GM12878 (cell line): Measurements from ENCODE around the gene RBM44. TPM values are rescaled to one million over a fixed set of nuclear protein-coding genes. Genes with fewer than 3 reads are reported as not detected.

Experiments
- ATAC-seq: fragments of 200-7000 bp; cut with Tn5 transposase; 3 replicates; pipeline ENCODE4 v1.9.1; 2020; ENCODE audit warnings: mild to moderate bottlenecking, moderate library complexity
- BruUV-seq: library from RNA; stranded (reverse); fragments of 400-500 nt; replicated peaks from 2 replicates; lab custom pipeline; 2021; lab: Mats Ljungman, UMichigan
- CTCF ChIA-PET: fragments of 300-600 bp; sonication (Branson Sonifier 250); formaldehyde crosslinking; extraction: SDS; loops from one replicate; lab custom pipeline; 2021; ENCODE audit warnings: inconsistent platforms; lab: Yijun Ruan, JAX
- POLR2A ChIA-PET: fragments of 350-600 bp; formaldehyde crosslinking; extraction: SDS; loops from one replicate; lab custom pipeline; 2021; ENCODE audit warnings: inconsistent platforms; lab: Charles Lee
- RAD21 ChIA-PET: fragments of 300-600 bp; sonication (Branson Sonifier 250); formaldehyde crosslinking; loops from one replicate; lab custom pipeline; 2023; ENCODE audit warnings: antibody characterized with exemption; ENCODE audit not compliant: unreplicated experiment; lab: Charles Lee
- SMC1A ChIA-PET: fragments of 300-600 bp; sonication (Branson Sonifier 250); formaldehyde crosslinking; loops from one replicate; lab custom pipeline; 2023; ENCODE audit not compliant: unreplicated experiment, uncharacterized antibody; lab: Charles Lee
- DNase-seq: peaks from one replicate; pipeline ENCODE4 v3.0.0-alpha.2; 2011; ENCODE audit warnings: low read depth, low spot score
- FAIRE-seq: peaks from 3 replicates; lab custom pipeline; 2011; peaks lifted over from hg19 to GRCh38; lab: Jason Lieb, UNC
- H2AFZ ChIP-seq: 2 replicates; pipeline ENCODE4 v1.6.0; 2011; ENCODE audit warnings: low read depth, low read length, control low read depth; ENCODE audit not compliant: control insufficient read depth
- H3K27ac ChIP-seq: 2 replicates; pipeline ENCODE4 v1.5.1; 2011; ENCODE audit warnings: control low read depth; ENCODE audit not compliant: control insufficient read depth, insufficient read depth
- H3K27me3 ChIP-seq, 2 experiments: replicated peaks in 1 of 2; 2 replicates each; pipeline versions ENCODE4 v1.6.0 to v1.6.1; 2011; ENCODE audit warnings: low read length in 1 of 2; ENCODE audit not compliant: control insufficient read depth in 2 of 2, insufficient read depth in 2 of 2
- H3K36me3 ChIP-seq, 2 experiments: 2 replicates each; pipeline ENCODE4 v1.5.1; 2011; ENCODE audit warnings: low read length in 1 of 2; ENCODE audit not compliant: control insufficient read depth in 2 of 2, insufficient read depth in 2 of 2
- H3K4me1 ChIP-seq: 2 replicates; pipeline ENCODE4 v1.6.1; 2011; ENCODE audit warnings: mild to moderate bottlenecking, low read length, moderate library complexity, mixed read lengths; ENCODE audit not compliant: control insufficient read depth, insufficient read depth
- H3K4me2 ChIP-seq: 2 replicates; pipeline ENCODE4 v1.6.0; 2011; ENCODE audit warnings: control low read depth; ENCODE audit not compliant: control insufficient read depth, insufficient read depth
- H3K4me3 ChIP-seq: fragments of 200-600 bp; sonication (generic); 2 replicates; pipeline ENCODE4 v1.5.1; 2016
- H3K79me2 ChIP-seq: 2 replicates; pipeline ENCODE4 v1.6.0; 2011; ENCODE audit warnings: low read length; ENCODE audit not compliant: control insufficient read depth, insufficient read depth
- H3K9ac ChIP-seq: 2 replicates; pipeline ENCODE4 v1.8.0; 2011; ENCODE audit warnings: low read length, control low read depth, mixed read lengths; ENCODE audit not compliant: control insufficient read depth, insufficient read depth
- H3K9me3 ChIP-seq: replicated peaks from 3 replicates; pipeline ENCODE4 v1.5.1; 2011; ENCODE audit warnings: mild to moderate bottlenecking, low read length; ENCODE audit not compliant: control insufficient read depth, insufficient read depth
- H4K20me1 ChIP-seq: 2 replicates; pipeline ENCODE4 v1.6.0; 2011; ENCODE audit not compliant: control insufficient read depth, insufficient read depth
- BCL11A ChIP-seq: IDR thresholded peaks from 2 replicates; pipeline ENCODE4 v1.6.1; 2011; ENCODE audit warnings: low read depth, low read length
- HDAC6 ChIP-seq: fragments of 200-600 bp; sonication (generic); IDR thresholded peaks from one replicate; pipeline ENCODE4 v1.8.0; 2017; ENCODE audit warnings: antibody characterized with exemption; ENCODE audit not compliant: unreplicated experiment
- IRF3 ChIP-seq: fragments of 450-650 bp; IDR thresholded peaks from 2 replicates; pipeline ENCODE4 v1.6.1; 2014; ENCODE audit warnings: mild to moderate bottlenecking
- JUND ChIP-seq: IDR thresholded peaks from 2 replicates; pipeline ENCODE4 v1.6.1; 2012; ENCODE audit warnings: low read depth, mild to moderate bottlenecking, low read length, improper control_type of control experiment, moderate library complexity
- MYB ChIP-seq: fragments of 150-350 bp; IDR thresholded peaks from 2 replicates; pipeline ENCODE4 v1.6.1; 2014; ENCODE audit warnings: mild to moderate bottlenecking, low read depth, low read length, borderline replicate concordance
- MYC ChIP-seq: IDR thresholded peaks from 2 replicates; pipeline ENCODE4 v1.6.1; 2011; ENCODE audit warnings: mild to moderate bottlenecking, low read length, moderate library complexity, inconsistent platforms; ENCODE audit not compliant: insufficient read depth, insufficient replicate concordance, insufficient read length, severe bottlenecking
- NFYB ChIP-seq: IDR thresholded peaks from 2 replicates; pipeline ENCODE4 v1.6.1; 2011; ENCODE audit warnings: low read depth, mild to moderate bottlenecking, low read length, improper control_type of control experiment, moderate library complexity; ENCODE audit not compliant: insufficient read depth
- PRDM15 ChIP-seq: fragments of 450-650 bp; formaldehyde crosslinking; IDR thresholded peaks from 2 replicates; pipeline ENCODE4 v1.4.0; 2020; ENCODE audit warnings: mild to moderate bottlenecking, moderate library complexity
- SIN3A ChIP-seq: IDR thresholded peaks from 2 replicates; pipeline ENCODE4 v1.6.1; 2012; ENCODE audit warnings: low read depth, low read length, improper control_type of control experiment
- SIX5 ChIP-seq: IDR thresholded peaks from 2 replicates; pipeline ENCODE4 v1.6.1; 2011; ENCODE audit warnings: mild to moderate bottlenecking, low read depth, low read length, moderate library complexity; ENCODE audit not compliant: severe bottlenecking
- SMAD1 ChIP-seq: fragments of 450-650 bp; IDR thresholded peaks from 2 replicates; pipeline ENCODE4 v1.6.1; 2018; ENCODE audit warnings: mild to moderate bottlenecking, low read depth; ENCODE audit not compliant: partially characterized antibody
- SUPT20H ChIP-seq: IDR thresholded peaks from 2 replicates; pipeline ENCODE4 v1.6.1; 2011; ENCODE audit warnings: low read depth, mild to moderate bottlenecking, low read length, moderate library complexity, borderline replicate concordance; ENCODE audit not compliant: control insufficient read depth
- WRNIP1 ChIP-seq: IDR thresholded peaks from 2 replicates; pipeline ENCODE4 v1.6.1; 2011; ENCODE audit warnings: low read depth, low read length, improper control_type of control experiment, borderline replicate concordance
- ZBTB40 ChIP-seq: fragments of 450-650 bp; IDR thresholded peaks from 2 replicates; pipeline ENCODE4 v1.6.1; 2016; ENCODE audit warnings: mild to moderate bottlenecking, moderate library complexity, borderline replicate concordance
- WGBS: methylation state at CpG from one replicate; pipeline ENCODE4 v1.1.6; 2016; ENCODE audit warnings: low lambda C conversion rate; ENCODE audit not compliant: insufficient replicate concordance, insufficient coverage; ENCODE audit errors: missing lambda C conversion rate; 5-methylcytosine and 5-hydroxymethylcytosine counted together
- in situ Hi-C: fragments of 300-500 bp; cut with MboI; formaldehyde crosslinking; loops from 9 replicates; pipeline ENCODE4 v1.14.3; 2018; ENCODE audit warnings: mixed read lengths
- intact Hi-C: fragments of 100-400 bp; cut with micrococcal nuclease; formaldehyde crosslinking; loops from one replicate; pipeline ENCODE4 v1.14.2; 2022; ENCODE audit not compliant: unreplicated experiment
- polyA plus RNA-seq, 11 experiments: library from polyadenylated mRNA; depleted of rRNA in 4 of 11; unstranded in 6 of 11; stranded (reverse) in 5 of 11; fragments of >200 nt; fragmentation: Nextera tagmentation in 4 of 11; fragmentation: Illumina TruSeq in 1 of 11; extraction: Ambion mirVana in 4 of 11; extraction: Trizol in 1 of 11; gene quantifications; 1 replicate in 1 of 11; 2 replicates in 10 of 11; pipeline versions ENCODE4 v1.2.1 to v1.2.3, GENCODE V29; 2011 to 2016; ENCODE audit warnings: inconsistent platforms in 2 of 11, missing spikeins in 2 of 11, low read depth in 1 of 11
- total RNA-seq, 4 experiments: library from RNA; depleted of rRNA in 3 of 4; stranded (reverse); fragments of >200 nt in 3 of 4; fragmentation: Illumina TruSeq in 1 of 4; extraction: Trizol in 1 of 4; gene quantifications; 2 replicates each; pipeline versions ENCODE4 v1.2.1 to v1.2.3, GENCODE V29; 2013 to 2021

Gene RBM44
- total and polyA plus RNA-seq, 10 of the 15 experiments (the other 5 are each of a cell fraction or from before 2014, with no cell fraction given) = 0.14 to 1.4 (median 0.62) TPM; not detected in 1

- H3K27ac ChIP-seq = peak overlapping the region; percentile 88
- peak; percentile 94 for FAIRE-seq
- no peaks in the 10 kb centered on the region for H3K79me2 ChIP-seq
- WGBS = 3% methylated on average over 5 of the region's 5 CpGs
- no peak overlapping the region for H2AFZ ChIP-seq
- intact Hi-C loops = loop anchor here (2.0 kb wide), 1 partner anchor 58 kb away; no protein-coding TSS in a partner anchor
- H3K9me3 ChIP-seq = peaks cover 6% of the 10 kb centered on the region; the same call in 2 of the 3 replicates
- peak overlapping the region; percentile 46; the same call in 1 of the 2 replicates for H3K9ac ChIP-seq
- no peaks in the 10 kb centered on the region for H3K27me3 ChIP-seq
- ChIA-PET SMC1A (interaction anchor here (0.9 to 2.8 kb wide), 12 partner anchors 10 to 181 kb away, joined by 3 to 14 read pairs (median 4); no protein-coding TSS in a partner anchor), RAD21 (interaction anchor here (1.0 to 2.3 kb wide), 8 partner anchors 52 to 246 kb away, joined by 3 to 8 read pairs (median 6); no protein-coding TSS in a partner anchor), CTCF (interaction anchor here (0.9 to 2.5 kb wide), 4 partner anchors 23 to 181 kb away, joined by 3 to 11 read pairs (median 6); no protein-coding TSS in a partner anchor), POLR2A (interaction anchor here (1.4 to 2.3 kb wide), 2 partner anchors 56 to 83 kb away, joined by 3 to 10 read pairs; no protein-coding TSS in a partner anchor)
- in situ Hi-C loops = no loop called here
- H3K4me1 ChIP-seq = peaks cover 14% of the 10 kb centered on the region
- no peak overlapping the region for H3K4me3 ChIP-seq
- peak overlapping the region; percentile 41; the same call in 1 of the 2 replicates for H3K4me2 ChIP-seq
- no peaks in the 10 kb centered on the region for H4K20me1 ChIP-seq
- DNase-seq = peak; percentile 83
- BruUV-seq = no TSS peak
- ATAC-seq = peak; percentile 100
- peaks cover 20 to 39% of the 10 kb centered on the region in 2 experiments for H3K36me3 ChIP-seq
- TF ChIP-seq SIN3A = no peak
- TF ChIP-seq SIX5 = no peak
- TF ChIP-seq ZBTB40 = no peak
- TF ChIP-seq HDAC6 = no peak
- TF ChIP-seq PRDM15 (CRISPR knock-in tag) = no peak
- TF ChIP-seq SMAD1 = no peak
- TF ChIP-seq MYC = no peak
- TF ChIP-seq BCL11A = peak; percentile 52; the same call in 1 of the 2 replicates
- no peak for TF ChIP-seq SUPT20H
- no peak for TF ChIP-seq JUND
- no peak for TF ChIP-seq IRF3
- TF ChIP-seq NFYB = no peak
- no peak for TF ChIP-seq WRNIP1
- no peak for TF ChIP-seq MYB
Observed at GRCh38 chr2:237752761-237753165, 45.8 kb upstream of the RBM44 start.
